Mesodermal cell (in vitro differentiated cells): ENCODE results near the gene FASTK.

ENCODE experiments used
- H3K27ac ChIP-seq: 2 replicates; pipeline ENCODE4 v1.7.0; 2013; ENCODE audit warnings: mild to moderate bottlenecking, low read depth, low read length, moderate library complexity; ENCODE audit not compliant: severe bottlenecking
- H3K36me3 ChIP-seq: 2 replicates; pipeline ENCODE4 v1.7.1; 2013; ENCODE audit warnings: mild to moderate bottlenecking, low read length, moderate library complexity; ENCODE audit not compliant: control insufficient read depth, insufficient read depth
- H3K4me1 ChIP-seq: one replicate; pipeline ENCODE4 v1.7.1; 2013; ENCODE audit warnings: mild to moderate bottlenecking, low read length; ENCODE audit not compliant: insufficient read depth, control insufficient read depth, poor library complexity, severe bottlenecking
- H3K4me3 ChIP-seq: 2 replicates; pipeline ENCODE4 v1.7.0; 2013; ENCODE audit warnings: low read length, control low read depth, mild to moderate bottlenecking; ENCODE audit not compliant: insufficient read depth, poor library complexity, severe bottlenecking; ENCODE audit errors: extremely low read depth
- H3K9me3 ChIP-seq: 2 replicates; pipeline ENCODE4 v1.7.1; 2013; ENCODE audit warnings: mild to moderate bottlenecking, low read length, moderate library complexity; ENCODE audit not compliant: control insufficient read depth
- WGBS, 2 experiments: methylation state at CpG; one replicate each; pipeline ENCODE4 v1.1.5; 2013; ENCODE audit warnings: missing lambda C conversion rate in 2 of 2; ENCODE audit not compliant: insufficient coverage in 2 of 2; 5-methylcytosine and 5-hydroxymethylcytosine counted together

The FASTK gene

DNA sequence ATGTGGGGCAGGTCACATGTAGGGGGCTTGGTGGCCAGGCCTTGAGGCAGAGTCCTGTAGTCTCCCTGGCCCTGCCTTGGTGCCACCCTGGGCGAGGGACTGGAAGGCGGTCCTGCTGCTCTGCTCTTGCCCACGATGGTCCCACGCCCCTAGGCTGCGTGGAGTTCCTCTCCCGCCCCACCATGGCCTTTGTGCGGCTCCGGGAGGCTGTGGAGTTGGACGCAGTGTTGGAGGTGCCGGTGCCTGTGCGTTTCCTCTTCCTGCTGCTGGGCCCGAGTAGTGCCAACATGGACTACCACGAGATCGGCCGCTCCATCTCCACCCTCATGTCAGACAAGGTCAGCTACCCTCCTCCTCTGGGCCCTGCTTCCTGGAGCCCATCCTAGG is 10.0 kb downstream of the FASTK start:
- Histone ChIP-seq H3K4me1 (peaks cover 15% of the 10 kb centered on the region), H3K4me3 (no peak overlapping the region), H3K36me3 (peaks cover 92% of the 10 kb centered on the region), H3K27ac (no peak overlapping the region), H3K9me3 (no peaks in the 10 kb centered on the region)
- WGBS, 2 experiments, result 93 to 99% methylated on average over 9 to 15 of the region's 15 CpGs

DNA sequence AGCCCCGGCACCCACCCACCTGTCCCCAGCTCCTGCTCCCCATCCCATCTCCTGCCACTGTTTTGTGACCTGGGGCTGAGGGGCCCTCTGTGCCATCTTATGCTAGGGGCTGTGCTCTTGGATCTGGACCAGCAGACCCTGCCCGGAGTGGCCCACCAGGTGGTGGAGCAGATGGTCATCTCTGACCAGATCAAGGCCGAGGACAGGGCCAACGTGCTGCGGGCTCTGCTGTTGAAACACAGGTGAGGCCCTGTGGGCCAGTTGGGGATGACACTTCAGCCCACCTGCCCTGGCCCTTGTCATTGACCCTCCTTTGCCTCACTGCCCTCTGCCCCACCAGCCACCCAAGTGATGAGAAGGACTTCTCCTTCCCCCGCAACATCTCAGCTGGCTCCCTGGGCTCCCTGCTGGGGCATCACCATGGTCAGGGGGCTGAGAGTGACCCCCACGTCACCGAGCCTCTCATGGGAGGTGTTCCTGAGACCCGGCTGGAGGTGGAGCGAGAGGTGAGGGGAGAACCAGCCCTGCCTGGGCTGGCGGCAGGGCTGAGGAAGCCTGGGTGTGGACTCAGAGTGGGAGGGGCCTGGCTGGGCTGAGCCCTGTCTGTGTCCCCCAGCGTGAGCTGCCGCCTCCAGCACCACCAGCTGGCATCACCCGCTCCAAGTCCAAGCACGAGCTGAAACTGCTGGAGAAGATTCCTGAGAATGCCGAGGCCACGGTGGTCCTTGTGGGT is 10.6 kb downstream of the FASTK start:
- 90 to 98% methylated on average over 7 to 13 of the region's 17 CpGs for WGBS, 2 experiments
- Histone ChIP-seq H3K4me1 (peaks cover 15% of the 10 kb centered on the region), H3K9me3 (no peaks in the 10 kb centered on the region), H3K4me3 (no peak overlapping the region), H3K36me3 (peaks cover 92% of the 10 kb centered on the region), H3K27ac (no peak overlapping the region)

DNA sequence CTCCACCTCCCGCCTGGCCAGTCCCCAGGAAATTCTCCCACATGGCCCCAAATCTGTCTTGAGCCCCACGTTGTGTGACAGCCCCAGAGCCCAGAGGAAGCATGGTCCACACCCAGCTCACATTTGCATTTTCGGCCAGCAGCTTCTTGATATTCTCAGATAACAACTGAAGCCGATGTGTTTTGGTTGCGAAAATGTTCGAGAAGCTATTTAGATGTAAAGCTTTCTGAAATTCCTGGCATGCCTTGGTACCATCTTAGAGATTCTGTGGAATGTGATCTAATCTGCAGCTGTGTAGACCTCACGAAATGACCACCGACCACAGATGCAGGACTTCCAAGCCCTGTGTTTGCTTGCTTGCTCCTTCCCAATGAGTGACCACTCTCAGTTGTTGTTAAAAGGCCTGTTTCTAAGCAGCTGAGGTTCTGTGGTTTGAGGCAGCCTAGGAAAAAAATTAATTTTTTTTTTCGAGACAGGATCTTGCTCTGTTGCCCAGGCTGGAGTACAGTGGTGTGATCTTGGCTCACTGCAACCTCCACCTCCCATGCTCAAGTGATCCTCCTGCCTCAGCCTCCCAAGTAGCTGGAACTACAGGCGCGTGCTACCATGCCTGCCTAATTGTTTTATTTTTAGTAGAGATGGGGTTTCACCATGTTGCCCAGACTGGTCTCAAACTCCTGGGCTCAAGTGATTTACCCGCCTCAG is 12.4 kb downstream of the FASTK start:
- H3K36me3 ChIP-seq, result peaks cover 92% of the 10 kb centered on the region
- H3K4me1 ChIP-seq, result peaks cover 23% of the 10 kb centered on the region
- 67 to 72% methylated on average over 10 to 11 of the region's 12 CpGs for WGBS, 2 experiments
- H3K9me3 ChIP-seq, result no peaks in the 10 kb centered on the region
- peak overlapping the region; percentile 81 for H3K27ac ChIP-seq
- no peak overlapping the region for H3K4me3 ChIP-seq

DNA sequence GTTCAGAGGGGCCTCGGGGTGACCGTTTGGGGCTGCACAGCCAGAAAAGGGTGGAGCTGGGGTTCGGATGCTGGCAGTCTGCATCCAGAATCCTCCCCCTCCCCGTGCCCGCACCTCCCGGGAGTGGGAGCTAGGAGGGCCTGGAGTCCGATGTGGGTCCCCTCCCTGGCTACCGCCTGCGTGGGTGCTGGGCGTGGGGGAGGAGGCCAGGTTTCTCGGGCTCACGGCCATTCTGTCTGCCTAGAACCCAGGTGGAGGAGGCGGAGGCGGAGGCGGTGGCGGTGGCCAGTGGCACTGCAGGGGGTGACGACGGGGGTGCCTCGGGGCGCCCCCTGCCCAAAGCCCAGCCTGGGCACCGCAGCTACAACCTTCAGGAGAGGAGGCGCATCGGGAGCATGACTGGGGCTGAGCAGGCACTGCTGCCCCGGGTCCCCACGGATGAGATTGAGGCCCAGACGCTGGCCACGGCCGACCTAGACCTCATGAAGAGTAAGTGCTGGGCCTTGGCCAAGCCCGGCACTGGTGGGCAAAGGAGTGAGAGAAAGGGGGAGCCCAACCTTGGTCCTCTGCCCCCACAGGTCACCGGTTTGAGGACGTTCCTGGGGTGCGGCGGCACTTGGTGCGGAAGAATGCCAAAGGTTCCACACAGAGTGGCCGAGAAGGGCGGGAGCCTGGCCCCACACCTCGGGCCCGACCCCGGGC is 14.2 kb downstream of the FASTK start:
- H3K36me3 ChIP-seq, result peaks cover 80% of the 10 kb centered on the region

DNA sequence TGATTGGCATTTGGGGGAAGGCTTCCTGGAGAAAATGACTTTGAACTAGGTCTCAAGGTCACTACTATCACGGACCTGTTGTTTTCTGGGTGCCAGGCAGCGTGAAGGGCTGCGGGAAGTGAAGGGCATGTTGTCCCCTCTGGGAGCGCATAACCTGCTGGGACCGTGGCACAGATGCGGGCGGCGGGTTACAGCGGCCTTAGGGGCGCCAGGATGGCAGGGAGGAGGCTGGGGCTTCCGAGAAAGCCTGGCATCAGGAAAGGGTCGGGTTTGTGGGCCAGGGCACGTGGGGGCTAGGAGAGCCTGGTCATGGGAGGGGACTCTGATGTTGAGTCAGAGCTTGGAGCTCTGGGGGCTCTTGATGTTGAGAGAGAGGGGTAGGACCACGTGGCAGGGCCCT is 15.1 kb downstream of the FASTK start:
- Histone ChIP-seq H3K4me3 (no peak overlapping the region), H3K4me1 (peaks cover 41% of the 10 kb centered on the region), H3K9me3 (no peaks in the 10 kb centered on the region), H3K27ac (no peak overlapping the region), H3K36me3 (peaks cover 71% of the 10 kb centered on the region)
- 98 to 99% methylated on average over 14 of the region's 14 CpGs for WGBS, 2 experiments

More for the DNA sequence above, 14.2 kb downstream of the FASTK start:
- Histone ChIP-seq H3K27ac (no peak overlapping the region), H3K9me3 (no peaks in the 10 kb centered on the region), H3K4me3 (no peak overlapping the region), H3K4me1 (peaks cover 34% of the 10 kb centered on the region)
- WGBS, 2 experiments, result 96% methylated on average over 36 to 39 of the region's 39 CpGs

DNA sequence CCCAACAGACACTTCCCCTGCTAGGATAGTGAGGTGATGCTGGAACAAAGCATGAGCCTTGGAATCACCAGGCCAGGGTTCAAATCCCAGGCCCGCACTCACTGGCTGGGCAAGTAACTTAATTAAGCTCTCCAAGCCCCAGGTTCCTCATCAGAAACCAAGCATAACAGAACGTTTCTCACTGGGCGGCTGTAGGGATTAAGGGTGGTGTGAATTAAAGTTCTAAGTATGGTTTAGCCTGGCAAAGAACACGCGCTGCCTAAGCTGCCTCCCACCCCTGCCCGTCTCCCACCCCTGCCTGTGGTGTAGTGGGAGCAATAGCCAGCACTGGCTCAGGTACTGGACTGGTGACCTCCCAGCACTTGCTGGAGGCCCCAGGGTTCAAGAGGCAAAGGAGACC is 15.6 kb downstream of the FASTK start:
- H3K36me3 ChIP-seq, result peaks cover 66% of the 10 kb centered on the region
- 96 to 100% methylated on average over 1 to 5 of the region's 6 CpGs for WGBS, 2 experiments
- no peak overlapping the region for H3K27ac ChIP-seq
- no peak overlapping the region for H3K4me3 ChIP-seq
- peaks cover 41% of the 10 kb centered on the region for H3K4me1 ChIP-seq
- H3K9me3 ChIP-seq, result no peaks in the 10 kb centered on the region

DNA sequence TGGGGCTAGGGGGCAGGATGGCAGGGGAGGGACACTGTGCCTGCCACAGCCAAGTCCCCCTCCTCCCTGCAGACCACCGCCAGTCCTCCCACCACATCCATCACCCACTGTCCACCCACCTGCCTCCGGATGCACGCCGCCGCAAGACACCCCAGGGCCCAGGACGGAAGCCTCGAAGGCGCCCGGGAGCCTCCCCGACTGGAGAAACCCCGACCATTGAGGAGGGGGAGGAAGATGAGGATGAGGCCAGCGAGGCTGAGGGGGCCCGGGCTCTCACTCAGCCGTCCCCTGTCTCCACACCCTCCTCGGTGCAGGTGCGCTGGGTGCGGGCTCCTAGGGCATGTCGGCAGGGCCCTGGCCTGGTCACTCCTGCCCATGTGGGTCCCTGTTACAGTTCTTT is 16.2 kb downstream of the FASTK start:
- 93 to 98% methylated on average over 13 to 16 of the region's 18 CpGs for WGBS, 2 experiments
- no peak overlapping the region for H3K27ac ChIP-seq
- H3K36me3 ChIP-seq, result peaks cover 61% of the 10 kb centered on the region
- no peaks in the 10 kb centered on the region for H3K9me3 ChIP-seq
- peaks cover 41% of the 10 kb centered on the region for H3K4me1 ChIP-seq
- H3K4me3 ChIP-seq, result no peak overlapping the region

DNA sequence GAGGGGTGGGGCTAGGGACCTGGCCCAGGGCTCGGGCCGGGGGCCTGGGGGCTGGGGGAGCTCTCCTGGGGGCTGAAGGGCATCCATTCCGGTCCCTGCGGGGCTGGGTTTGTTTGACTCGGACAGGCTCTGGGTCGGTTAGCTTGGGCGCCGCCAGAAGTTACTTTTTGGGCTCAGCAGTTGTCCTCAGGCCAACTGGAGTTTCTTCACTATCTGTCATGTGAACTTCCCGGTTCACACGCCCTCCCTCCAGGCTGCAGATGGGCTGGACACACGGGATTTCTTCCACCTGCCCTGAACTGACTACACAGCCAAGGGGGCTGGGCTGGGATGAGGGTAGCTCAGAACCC is 17.4 kb downstream of the FASTK start:
- Histone ChIP-seq H3K4me3 (no peak overlapping the region), H3K36me3 (peaks cover 49% of the 10 kb centered on the region), H3K27ac (no peak overlapping the region), H3K9me3 (no peaks in the 10 kb centered on the region), H3K4me1 (peaks cover 47% of the 10 kb centered on the region)
- 21 to 24% methylated on average over 8 to 9 of the region's 11 CpGs for WGBS, 2 experiments

DNA sequence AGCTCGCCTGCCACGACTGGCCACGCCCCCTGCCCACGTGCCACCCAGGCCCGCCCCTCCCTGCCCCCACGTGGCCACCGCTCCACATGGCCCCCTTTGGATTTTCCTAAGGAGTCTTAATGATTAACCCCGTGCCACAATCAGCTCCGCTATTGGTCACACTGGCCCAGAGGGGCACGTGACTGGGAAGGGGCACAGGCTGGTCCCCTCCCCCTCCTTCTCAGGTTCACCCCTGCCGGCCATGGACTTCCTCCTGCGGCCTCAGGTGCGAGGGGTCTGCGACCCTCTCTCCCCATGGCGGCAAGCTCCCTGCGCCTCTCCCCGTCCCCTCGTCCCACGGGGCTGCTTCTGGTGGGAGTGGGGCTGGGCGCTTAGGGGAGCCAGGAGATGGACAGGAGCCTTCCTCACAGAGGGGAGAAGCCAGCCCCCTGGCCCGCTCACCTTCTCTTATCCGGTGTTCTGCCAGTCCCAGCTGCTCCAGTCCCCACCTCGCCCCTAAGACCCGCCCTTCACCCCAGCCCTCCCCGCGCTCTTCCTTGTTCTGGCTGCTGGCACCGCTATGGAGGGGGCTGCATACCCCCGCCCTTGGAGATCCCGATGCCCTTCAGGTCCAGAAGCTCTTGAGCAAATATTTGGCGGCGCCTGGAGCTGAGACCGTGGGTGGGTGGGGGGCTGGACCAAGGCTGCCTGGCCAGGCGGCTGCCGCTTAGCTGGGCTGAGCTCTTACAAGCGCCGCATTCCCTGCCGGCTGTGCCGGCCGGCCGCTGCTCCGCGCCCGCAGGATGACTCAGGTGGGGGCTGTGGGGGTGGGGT is 18.0 kb downstream of the FASTK start:
- WGBS, 2 experiments, result 3 to 8% methylated on average over 9 to 20 of the region's 43 CpGs
- H3K36me3 ChIP-seq, result peaks cover 44% of the 10 kb centered on the region
- peak overlapping the region; percentile 30 for H3K4me3 ChIP-seq
- H3K27ac ChIP-seq, result peak overlapping the region; percentile 80
- peaks cover 41% of the 10 kb centered on the region for H3K4me1 ChIP-seq
- no peaks in the 10 kb centered on the region for H3K9me3 ChIP-seq

DNA sequence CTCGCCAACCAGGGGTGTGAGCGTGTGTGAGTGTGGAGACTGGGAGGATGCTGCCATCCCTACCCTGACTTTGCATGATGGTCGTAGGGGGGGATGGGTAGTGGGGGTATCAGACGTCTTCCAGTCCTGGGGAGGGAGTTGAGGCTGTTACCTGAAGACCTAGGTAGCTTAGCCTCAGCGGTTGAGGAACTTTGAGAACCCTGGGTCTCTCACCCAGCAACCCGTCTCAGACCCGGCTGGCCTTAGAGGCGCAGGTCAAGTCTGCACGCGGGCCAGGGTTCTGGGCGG is 18.6 kb downstream of the FASTK start:
- H3K27ac ChIP-seq, result no peak overlapping the region

More for the DNA sequence above, 18.6 kb downstream of the FASTK start:
- WGBS, 2 experiments, result 6 to 17% methylated on average over 9 to 10 of the region's 11 CpGs
- peaks cover 42% of the 10 kb centered on the region for H3K36me3 ChIP-seq
- no peaks in the 10 kb centered on the region for H3K9me3 ChIP-seq
- peak overlapping the region; percentile 85 for H3K4me3 ChIP-seq
- peaks cover 38% of the 10 kb centered on the region for H3K4me1 ChIP-seq
